GM10266 (cell line): Measurements from ENCODE around the gene SLC9A9.
"Not testable (repeated sequence)": the region's sequence is repeated elsewhere in the genome, so short reads cannot be mapped to it uniquely, and the experiment has no call there.

Experiments
- DNase-seq: peaks from one replicate; pipeline ENCODE4 v3.0.0; 2012; ENCODE audit errors: extremely low spot score
- CTCF ChIP-seq: IDR thresholded peaks from 2 replicates; pipeline ENCODE4 v1.5.1; 2012; ENCODE audit warnings: mild to moderate bottlenecking, low read depth; ENCODE audit not compliant: control insufficient read depth, insufficient read depth; ENCODE audit errors: missing control alignments

SLC9A9 gene

GRCh38 chr3:143884861-143885260 is 36.6 kb upstream of the SLC9A9 start:
- no peak for TF ChIP-seq CTCF

GRCh38 chr3:143883151-143883550 is 34.9 kb upstream of the SLC9A9 start:
- TF ChIP-seq CTCF = no peak
- DNase-seq = no peak

More at GRCh38 chr3:143884861-143885260, 36.6 kb upstream of the SLC9A9 start:
- no peak for DNase-seq

GRCh38 chr3:143881095-143881494 is 32.8 kb upstream of the SLC9A9 start:
- TF ChIP-seq CTCF = no peak
- DNase-seq = no peak

GRCh38 chr3:143875546-143875945 is 27.3 kb upstream of the SLC9A9 start:
- DNase-seq = no peak
- TF ChIP-seq CTCF = no peak

GRCh38 chr3:143873553-143873952 is 25.3 kb upstream of the SLC9A9 start:
- not testable (repeated sequence) for DNase-seq

- DNase-seq = no peak
- no peak for TF ChIP-seq CTCF
Observed at GRCh38 chr3:143865302-143865701, 17.0 kb upstream of the SLC9A9 start.

- no peak for TF ChIP-seq CTCF
- DNase-seq = no peak
Observed at GRCh38 chr3:143859465-143860203, 11.4 kb upstream of the SLC9A9 start.
